Lung (tissue), 12 donors: ENCODE data around the gene LRP1. TPM values are rescaled to one million over a fixed set of nuclear protein-coding genes. Genes with fewer than 3 reads are reported as not detected.

Experiments
- ATAC-seq: fragments of 200-7000 bp; cut with Tn5 transposase; one replicate; pipeline ENCODE4 v1.9.1; 2020; ENCODE audit warnings: moderate number of reproducible peaks; ENCODE audit not compliant: insufficient read depth, low FRiP score
- DNase-seq, 3 donors: peaks; one replicate each; pipeline ENCODE4 v3.0.0-alpha.2; 2013 to 2017
- H3K27ac ChIP-seq, 2 donors: one replicate each; pipeline ENCODE4 v1.5.1; 2013; ENCODE audit warnings: mild to moderate bottlenecking in 2 of 2, moderate library complexity in 2 of 2, control low read depth in 1 of 2, inconsistent platforms in 1 of 2, low read depth in 1 of 2, low read length in 1 of 2
- H3K27me3 ChIP-seq, 3 donors: one replicate each; pipeline ENCODE4 v1.5.1; 2013; ENCODE audit warnings: low read length in 2 of 3; ENCODE audit not compliant: control insufficient read depth in 3 of 3, insufficient read depth in 3 of 3
- H3K36me3 ChIP-seq, 4 donors: one replicate each; pipeline ENCODE4 v1.5.1; 2013; ENCODE audit warnings: low read length in 4 of 4, mild to moderate bottlenecking in 1 of 4, moderate library complexity in 1 of 4; ENCODE audit not compliant: control insufficient read depth in 4 of 4, insufficient read depth in 4 of 4
- H3K4me1 ChIP-seq, 5 donors: one replicate each; pipeline ENCODE4 v1.5.1; 2013; ENCODE audit warnings: low read length in 5 of 5, mild to moderate bottlenecking in 2 of 5, moderate library complexity in 1 of 5; ENCODE audit not compliant: control insufficient read depth in 5 of 5, insufficient read depth in 5 of 5
- H3K4me3 ChIP-seq: one replicate; pipeline ENCODE4 v1.5.1; 2013; ENCODE audit warnings: mild to moderate bottlenecking, control low read depth, moderate library complexity
- H3K9ac ChIP-seq, 2 donors: one replicate each; pipeline ENCODE4 v1.5.1; 2013; ENCODE audit warnings: low read length in 2 of 2, control low read depth in 1 of 2; ENCODE audit not compliant: insufficient read depth in 1 of 2
- H3K9me3 ChIP-seq, 4 donors: one replicate each; pipeline ENCODE4 v1.5.1; 2013; ENCODE audit warnings: low read length in 3 of 4, mild to moderate bottlenecking in 1 of 4, moderate library complexity in 1 of 4; ENCODE audit not compliant: control insufficient read depth in 4 of 4, insufficient read depth in 3 of 4
- WGBS, 2 donors: extraction: QIAGEN DNeasy Blood & Tissue Kit; methylation state at CpG; one replicate each; pipeline ENCODE4 v1.1.7; 2013; 5-methylcytosine and 5-hydroxymethylcytosine counted together
- polyA plus RNA-seq, 2 donors: library from polyadenylated mRNA; stranded (reverse); fragments of 200-250 nt; gene quantifications; one replicate each; pipeline ENCODE4 v1.2.1, GENCODE V29; 2013
- total RNA-seq, 2 donors: library from RNA; depleted of rRNA in 1 of 2; stranded (reverse); fragments of >200 nt in 1 of 2; gene quantifications; one replicate each; pipeline ENCODE4 v1.2.1, GENCODE V29; 2014 to 2021
- TF ChIP-seq, protein P1 (sequence below): IDR thresholded peaks from 2 replicates; pipeline ENCODE4 v1.5.1; 2012; ENCODE audit warnings: mild to moderate bottlenecking; ENCODE audit errors: control extremely low read depth, extremely low read depth
- donor health status: control.
- donor health status: control.
- donor health status: Bipolar disorder and iron deficiency.
- donor health status: healthy.
- donor health status: DM: yes; HTN: yes; CAD: no.

LRP1 gene
- total and polyA plus RNA-seq, 4 donors = 52.6 to 338 (median 122) TPM

DNA sequence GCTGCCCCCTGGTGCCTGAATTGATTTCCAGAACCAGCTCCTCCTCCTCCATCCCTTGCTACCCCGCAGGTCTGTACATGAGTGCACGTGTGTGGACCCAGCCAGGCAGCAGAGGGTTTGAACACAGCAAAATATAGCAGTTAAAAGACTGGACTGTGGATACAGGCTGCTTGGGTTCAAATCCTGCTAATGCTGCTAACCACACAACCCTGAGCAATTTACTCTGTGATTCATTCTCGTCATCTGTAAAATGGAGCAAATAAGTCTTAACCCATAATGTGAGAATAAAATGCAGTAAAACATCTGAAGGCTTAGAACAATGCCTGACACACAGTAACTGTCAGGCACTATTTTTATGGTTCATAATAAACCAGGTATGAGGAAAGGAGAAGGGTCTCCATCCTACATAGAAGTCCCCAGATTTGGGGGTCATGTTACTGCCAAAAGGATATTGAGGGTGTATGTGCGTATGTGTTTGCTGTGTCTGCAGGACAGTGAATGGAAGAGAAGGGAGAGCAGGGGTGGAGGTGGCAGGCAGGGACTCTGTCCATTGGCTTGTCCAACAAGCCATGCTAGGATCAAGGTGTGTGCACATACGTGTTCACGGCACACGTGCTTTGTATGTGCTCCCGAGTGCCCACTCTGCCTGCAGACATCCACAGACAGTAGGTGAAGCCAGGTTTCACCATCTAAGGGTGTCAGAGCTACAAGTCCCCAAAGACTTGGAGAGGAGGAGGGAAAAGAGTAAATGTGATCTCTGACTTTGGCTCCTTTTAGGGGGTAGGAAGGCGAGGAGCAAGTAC, 15.6 kb upstream of the LRP1 start:
- TF ChIP-seq, protein P1, sequence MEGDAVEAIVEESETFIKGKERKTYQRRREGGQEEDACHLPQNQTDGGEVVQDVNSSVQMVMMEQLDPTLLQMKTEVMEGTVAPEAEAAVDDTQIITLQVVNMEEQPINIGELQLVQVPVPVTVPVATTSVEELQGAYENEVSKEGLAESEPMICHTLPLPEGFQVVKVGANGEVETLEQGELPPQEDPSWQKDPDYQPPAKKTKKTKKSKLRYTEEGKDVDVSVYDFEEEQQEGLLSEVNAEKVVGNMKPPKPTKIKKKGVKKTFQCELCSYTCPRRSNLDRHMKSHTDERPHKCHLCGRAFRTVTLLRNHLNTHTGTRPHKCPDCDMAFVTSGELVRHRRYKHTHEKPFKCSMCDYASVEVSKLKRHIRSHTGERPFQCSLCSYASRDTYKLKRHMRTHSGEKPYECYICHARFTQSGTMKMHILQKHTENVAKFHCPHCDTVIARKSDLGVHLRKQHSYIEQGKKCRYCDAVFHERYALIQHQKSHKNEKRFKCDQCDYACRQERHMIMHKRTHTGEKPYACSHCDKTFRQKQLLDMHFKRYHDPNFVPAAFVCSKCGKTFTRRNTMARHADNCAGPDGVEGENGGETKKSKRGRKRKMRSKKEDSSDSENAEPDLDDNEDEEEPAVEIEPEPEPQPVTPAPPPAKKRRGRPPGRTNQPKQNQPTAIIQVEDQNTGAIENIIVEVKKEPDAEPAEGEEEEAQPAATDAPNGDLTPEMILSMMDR = peak; percentile 84
- no peaks in the 10 kb centered on the region for H3K9me3 ChIP-seq
- H3K4me3 ChIP-seq = no peak overlapping the region
- WGBS, 2 donors = 66 to 70% methylated on average over 9 of the region's 9 CpGs
- no peak for DNase-seq
- peaks cover 0 to 26% (median 7%) of the 10 kb centered on the region in 5 donors for H3K4me1 ChIP-seq
- peak overlapping the region; percentile 92 to 99 for H3K27ac ChIP-seq
- peak overlapping the region in 1 of 2 donors; percentile 57 for H3K9ac ChIP-seq
- no peaks in the 10 kb centered on the region for H3K27me3 ChIP-seq
- H3K36me3 ChIP-seq = peaks cover 0 to 6% (median 0%) of the 10 kb centered on the region in 4 donors
- no peak for ATAC-seq

DNA sequence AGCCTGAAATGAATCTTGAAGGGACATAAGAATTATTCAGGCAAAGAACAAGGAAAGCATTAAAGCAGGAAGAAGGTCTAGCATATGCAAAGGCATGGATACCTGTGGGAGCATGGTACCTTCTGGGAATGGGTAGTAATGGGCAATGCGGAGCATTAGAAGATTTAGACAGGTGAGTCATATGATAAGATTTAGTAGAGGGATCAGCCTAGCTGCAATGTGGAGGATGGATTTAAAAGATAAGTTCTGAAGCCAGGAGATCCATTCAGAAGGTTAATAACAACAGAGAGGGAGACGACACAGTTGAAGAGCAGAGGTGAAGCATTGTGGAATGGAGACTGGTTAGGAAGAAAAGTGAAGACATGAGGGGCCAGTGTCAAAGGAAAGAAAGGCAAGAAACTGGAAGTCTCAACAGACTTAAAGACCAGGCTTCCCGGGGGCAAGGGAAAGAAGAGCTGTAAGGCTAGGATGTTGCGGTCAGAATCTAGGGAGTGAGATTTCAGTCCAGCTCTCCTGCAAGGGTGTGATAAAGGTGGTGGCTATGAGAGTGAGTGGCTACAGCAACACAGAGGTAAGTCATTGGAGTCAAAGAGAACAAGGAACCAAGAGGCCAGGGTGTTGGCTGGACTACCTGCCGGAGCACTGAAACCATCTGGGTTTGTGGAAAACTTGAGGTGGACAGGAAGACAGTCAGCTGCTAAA, 11.6 kb upstream of the LRP1 start:
- no peak overlapping the region for H3K4me3 ChIP-seq
- H3K9ac ChIP-seq = no peak overlapping the region
- 75 to 92% methylated on average over 5 of the region's 5 CpGs for WGBS, 2 donors
- TF ChIP-seq, protein P1 = no peak
- H3K27ac ChIP-seq = no peak overlapping the region
- H3K36me3 ChIP-seq = no peaks in the 10 kb centered on the region
- DNase-seq (no peak), ATAC-seq (no peak)
- H3K4me1 ChIP-seq = peaks cover 0 to 10% (median 3%) of the 10 kb centered on the region in 5 donors
- H3K27me3 ChIP-seq = no peaks in the 10 kb centered on the region
- H3K9me3 ChIP-seq = no peaks in the 10 kb centered on the region

GRCh38 chr12:57118711-57119271, 9.5 kb upstream of the LRP1 start:
- TF ChIP-seq, protein P1 = no peak
- Histone ChIP-seq H3K27ac (peak overlapping the region in 1 of 2 donors; percentile 46), H3K36me3 (no peaks in the 10 kb centered on the region), H3K9ac (no peak overlapping the region), H3K4me1 (peaks cover 0 to 3% (median 0%) of the 10 kb centered on the region in 5 donors), H3K27me3 (no peaks in the 10 kb centered on the region), H3K4me3 (no peak overlapping the region), H3K9me3 (no peaks in the 10 kb centered on the region)
- ATAC-seq = peak; percentile 34
- DNase-seq = peak in 1 of 3 donors; percentile 49
- 81 to 82% methylated on average over 1 of the region's 1 CpG for WGBS, 2 donors
